ENCODE data around the gene FCGBP.

DNA sequence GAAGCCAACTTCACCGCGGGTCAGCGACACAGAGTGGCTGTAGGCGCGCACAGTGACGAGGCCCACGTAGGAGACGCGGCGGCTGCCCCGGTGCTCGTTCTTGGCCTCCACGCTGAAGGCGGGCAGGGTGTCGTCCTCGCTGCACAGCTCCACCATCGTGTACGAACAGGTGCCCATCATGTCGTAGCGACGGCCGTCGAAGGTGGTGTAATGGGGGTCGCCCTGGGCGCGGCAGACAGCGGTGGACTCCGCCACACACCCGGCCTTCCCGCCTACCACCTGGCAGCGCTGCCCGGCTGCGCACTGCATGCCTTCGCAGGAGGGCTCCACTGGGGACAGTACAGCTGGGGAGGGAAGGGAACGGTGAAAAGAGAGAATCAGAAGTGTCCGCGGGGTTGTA, 10.0 kb downstream of the FCGBP start:
- TF ChIP-seq CTCF (IDR thresholded peaks at IDR 0.05) (no peak), POLR2A (IDR thresholded peaks at IDR 0.05) (no peak)

Measured in heart left ventricle (tissue), 13 donors.